ENCODE measurements around the gene PEX5L. TPM values are rescaled to one million over a fixed set of nuclear protein-coding genes. Genes with fewer than 3 reads are reported as not detected.

PEX5L gene
- total RNA-seq, 4 donors from 2014 or later = not detected

GRCh38 chr3:180073561-180073960 lies 36.8 kb upstream of the PEX5L start:
- DNase-seq = no peak
- intact Hi-C loops (cut with DNase I) = no loop called here

GRCh38 chr3:180072786-180073185 lies 36.0 kb upstream of the PEX5L start:
- H3K9me3 ChIP-seq = no peaks in the 10 kb centered on the region
- DNase-seq = no peak
- no peaks in the 10 kb centered on the region for H3K4me1 ChIP-seq
- intact Hi-C loops (cut with DNase I) = no loop called here
- 50 to 53% methylated on average over 1 of the region's 1 CpG for WGBS, 2 donors
- H3K4me3 ChIP-seq = no peak overlapping the region
- H3K27me3 ChIP-seq = no peaks in the 10 kb centered on the region
- TF ChIP-seq POLR2A (IDR thresholded peaks at IDR 0.05) (no peak), CTCF (IDR thresholded peaks at IDR 0.05) (no peak)
- H3K36me3 ChIP-seq = no peaks in the 10 kb centered on the region
- no peak overlapping the region for H3K27ac ChIP-seq

More at GRCh38 chr3:180073561-180073960, 36.8 kb upstream of the PEX5L start:
- no peaks in the 10 kb centered on the region for H3K4me1 ChIP-seq
- H3K36me3 ChIP-seq = no peaks in the 10 kb centered on the region
- no peaks in the 10 kb centered on the region for H3K27me3 ChIP-seq
- no peak overlapping the region for H3K4me3 ChIP-seq
- no peaks in the 10 kb centered on the region for H3K9me3 ChIP-seq
- no peak overlapping the region for H3K27ac ChIP-seq
- TF ChIP-seq CTCF (IDR thresholded peaks at IDR 0.05) = no peak
- TF ChIP-seq POLR2A (IDR thresholded peaks at IDR 0.05) = no peak

GRCh38 chr3:180070925-180071324 lies 34.2 kb upstream of the PEX5L start:
- Histone ChIP-seq H3K36me3 (no peaks in the 10 kb centered on the region), H3K27me3 (no peaks in the 10 kb centered on the region), H3K4me1 (no peaks in the 10 kb centered on the region), H3K27ac (no peak overlapping the region), H3K4me3 (no peak overlapping the region), H3K9me3 (no peaks in the 10 kb centered on the region)
- DNase-seq = no peak
- TF ChIP-seq CTCF (IDR thresholded peaks at IDR 0.05) = no peak
- TF ChIP-seq POLR2A (IDR thresholded peaks at IDR 0.05) = no peak
- 54 to 55% methylated on average over 3 of the region's 3 CpGs for WGBS, 2 donors
- intact Hi-C loops (cut with DNase I) = no loop called here

GRCh38 chr3:180068023-180068422 lies 31.3 kb upstream of the PEX5L start:
- H3K4me1 ChIP-seq = no peaks in the 10 kb centered on the region
- H3K4me3 ChIP-seq = no peak overlapping the region
- intact Hi-C loops (cut with DNase I) = no loop called here
- no peaks in the 10 kb centered on the region for H3K27me3 ChIP-seq
- WGBS, 2 donors = 47 to 53% methylated on average over 1 of the region's 1 CpG
- no peak for DNase-seq
- H3K36me3 ChIP-seq = no peaks in the 10 kb centered on the region
- H3K27ac ChIP-seq = no peak overlapping the region
- H3K9me3 ChIP-seq = no peaks in the 10 kb centered on the region
- TF ChIP-seq POLR2A (IDR thresholded peaks at IDR 0.05) (no peak), CTCF (IDR thresholded peaks at IDR 0.05) (no peak)

GRCh38 chr3:180066598-180066997 lies 29.9 kb upstream of the PEX5L start:
- Histone ChIP-seq H3K36me3 (no peaks in the 10 kb centered on the region), H3K4me3 (no peak overlapping the region), H3K9me3 (no peaks in the 10 kb centered on the region), H3K4me1 (no peaks in the 10 kb centered on the region), H3K27ac (no peak overlapping the region), H3K27me3 (no peaks in the 10 kb centered on the region)
- intact Hi-C loops (cut with DNase I) = no loop called here
- no peak for DNase-seq
- TF ChIP-seq CTCF (IDR thresholded peaks at IDR 0.05) (no peak), POLR2A (IDR thresholded peaks at IDR 0.05) (no peak)
- 62 to 76% methylated on average over 1 of the region's 1 CpG for WGBS, 2 donors

Measured in esophagus squamous epithelium (tissue), 5 donors.